WTC11 (cell line): ENCODE data around the gene ISG15. TPM values are rescaled to one million over a fixed set of nuclear protein-coding genes. Genes with fewer than 3 reads are reported as not detected.

Experiments used
- ATAC-seq: fragments of 200-7000 bp; cut with Tn5 transposase; 2 replicates; pipeline ENCODE4 v1.10.0; 2021; ENCODE audit warnings: mild to moderate bottlenecking, moderate library complexity
- CTCF ChIA-PET: fragments of 300-600 bp; sonication (Branson Sonifier 250); formaldehyde crosslinking; loops from one replicate; lab custom pipeline; 2021; ENCODE audit warnings: antibody characterized with exemption; lab: Charles Lee
- POLR2A ChIA-PET: fragments of 350-600 bp; sonication (Branson Sonifier 250); formaldehyde crosslinking; loops from one replicate; lab custom pipeline; 2021; ENCODE audit warnings: antibody characterized with exemption; lab: Charles Lee
- DNase-seq: peaks from one replicate; pipeline ENCODE4 v3.0.0; 2021; ENCODE audit warnings: low spot score
- H3K27ac Mint-ChIP-seq: 2 replicates; pipeline ENCODE4 v1.8.0; 2021; ENCODE audit warnings: mixed read lengths
- H3K27me3 Mint-ChIP-seq: 2 replicates; pipeline ENCODE4 v1.8.0; 2021; ENCODE audit warnings: low read depth, mild to moderate bottlenecking, moderate library complexity, mixed read lengths
- H3K36me3 Mint-ChIP-seq: 2 replicates; pipeline ENCODE4 v1.8.0; 2021; ENCODE audit warnings: mixed read lengths
- H3K4me1 Mint-ChIP-seq: 2 replicates; pipeline ENCODE4 v1.8.0; 2022; ENCODE audit warnings: mixed read lengths
- H3K4me3 Mint-ChIP-seq: 2 replicates; pipeline ENCODE4 v1.8.0; 2021; ENCODE audit warnings: mild to moderate bottlenecking, moderate library complexity, mixed read lengths
- H3K9me3 Mint-ChIP-seq: 2 replicates; pipeline ENCODE4 v1.8.0; 2021; ENCODE audit warnings: mixed read lengths
- ATF1 ChIP-seq: sonication (generic); formaldehyde crosslinking; IDR thresholded peaks from 2 replicates; pipeline ENCODE4 v1.8.1; 2023; ENCODE audit warnings: mild to moderate bottlenecking, moderate library complexity, missing genetic modification reagents
- ATF3 ChIP-seq: sonication (generic); formaldehyde crosslinking; conservative IDR thresholded peaks from 2 replicates; pipeline ENCODE4 v1.8.1; 2022; ENCODE audit warnings: mild to moderate bottlenecking, missing genetic modification reagents
- CDX4 ChIP-seq: fragments of 250-450 bp; sonication (Bioruptor Pico); IDR thresholded peaks from 2 replicates; pipeline ENCODE4 v1.9.0; 2021; ENCODE audit warnings: moderate library complexity, mild to moderate bottlenecking, inconsistent platforms, borderline replicate concordance
- FOXP4 ChIP-seq: sonication (generic); formaldehyde crosslinking; IDR thresholded peaks from 2 replicates; pipeline ENCODE4 v1.8.0; 2022; ENCODE audit warnings: mild to moderate bottlenecking, missing genetic modification reagents
- NFYB ChIP-seq: sonication (generic); formaldehyde crosslinking; conservative IDR thresholded peaks from 2 replicates; pipeline ENCODE4 v1.8.0; 2022; ENCODE audit warnings: low read depth, missing genetic modification reagents
- PREB ChIP-seq: sonication (generic); formaldehyde crosslinking; IDR thresholded peaks from 2 replicates; pipeline ENCODE4 v1.8.1; 2022; ENCODE audit warnings: mild to moderate bottlenecking, missing genetic modification reagents, moderate library complexity, borderline replicate concordance
- RORB ChIP-seq: fragments of 250-450 bp; sonication (Bioruptor Pico); IDR thresholded peaks from 2 replicates; pipeline ENCODE4 v1.9.0; 2021; ENCODE audit warnings: mild to moderate bottlenecking
- TEAD1 ChIP-seq: sonication (generic); formaldehyde crosslinking; IDR thresholded peaks from 2 replicates; pipeline ENCODE4 v1.8.0; 2022; ENCODE audit warnings: mild to moderate bottlenecking, missing genetic modification reagents
- TEAD4 ChIP-seq: sonication (generic); formaldehyde crosslinking; IDR thresholded peaks from 2 replicates; pipeline ENCODE4 v1.8.0; 2022; ENCODE audit warnings: mild to moderate bottlenecking, missing genetic modification reagents
- ZBTB43 ChIP-seq: sonication (generic); formaldehyde crosslinking; IDR thresholded peaks from 2 replicates; pipeline ENCODE4 v1.8.1; 2023; ENCODE audit warnings: mild to moderate bottlenecking, missing genetic modification reagents
- ZMAT4 ChIP-seq: fragments of 250-450 bp; sonication (Bioruptor Pico); IDR thresholded peaks from 2 replicates; pipeline ENCODE4 v1.9.0; 2021; ENCODE audit warnings: mild to moderate bottlenecking
- ZNF281 ChIP-seq: sonication (generic); formaldehyde crosslinking; IDR thresholded peaks from 2 replicates; pipeline ENCODE4 v1.8.0; 2023; ENCODE audit warnings: mild to moderate bottlenecking, missing genetic modification reagents
- ZNF416 ChIP-seq: fragments of 250-450 bp; sonication (Bioruptor Pico); IDR thresholded peaks from 2 replicates; pipeline ENCODE4 v1.9.0; 2021; ENCODE audit warnings: mild to moderate bottlenecking, inconsistent platforms
- ZNF425 ChIP-seq: fragments of 250-450 bp; sonication (Bioruptor Pico); conservative IDR thresholded peaks from 2 replicates; pipeline ENCODE4 v1.9.0; 2021; ENCODE audit warnings: mild to moderate bottlenecking
- ZNF532 ChIP-seq: fragments of 250-450 bp; sonication (Bioruptor Pico); IDR thresholded peaks from 2 replicates; pipeline ENCODE4 v1.9.0; 2021; ENCODE audit warnings: mild to moderate bottlenecking, borderline replicate concordance
- ZSCAN18 ChIP-seq: fragments of 250-450 bp; sonication (Bioruptor Pico); IDR thresholded peaks from 2 replicates; pipeline ENCODE4 v2.1.2; 2022; ENCODE audit warnings: mild to moderate bottlenecking, moderate library complexity
- total RNA-seq: library from RNA; stranded (reverse); gene quantifications from 3 replicates; pipeline ENCODE4 v1.2.3, GENCODE V29; 2021

Gene ISG15
- total RNA-seq, 1 experiment from 2014 or later, result 29.5 TPM

GRCh38 chr1:1025730-1026129 lies 12.4 kb downstream of the ISG15 start (continued):
- no peak for TF ChIP-seq ZNF532
- no peak for TF ChIP-seq ZBTB43 (CRISPR knock-in tag)
- TF ChIP-seq ZMAT4, result no peak
- no peak for TF ChIP-seq NFYB (CRISPR knock-in tag)
- no peak for TF ChIP-seq TEAD4
- no peak for TF ChIP-seq ATF1 (CRISPR knock-in tag)
- TF ChIP-seq ZNF425 (CRISPR knock-in tag), result no peak
- no peak for TF ChIP-seq ATF3 (CRISPR knock-in tag)
- no peak for TF ChIP-seq TEAD1 (CRISPR knock-in tag)
- no peak for TF ChIP-seq RORB

- no peak for DNase-seq
- no peak for ATAC-seq
- ChIA-PET POLR2A (interaction anchor here (1.0 to 3.6 kb wide), 2 partner anchors 12 to 14 kb away, joined by 5 to 15 read pairs; no protein-coding TSS in a partner anchor), CTCF (no interaction called here)
- Mint-ChIP-seq H3K27me3 (no peaks in the 10 kb centered on the region; the same call in 1 of the 2 replicates), H3K4me1 (peaks cover 30% of the 10 kb centered on the region), H3K9me3 (no peaks in the 10 kb centered on the region), H3K27ac (no peak overlapping the region; the same call in 1 of the 2 replicates), H3K4me3 (no peak overlapping the region), H3K36me3 (no peaks in the 10 kb centered on the region)
- TF ChIP-seq ATF3 (CRISPR knock-in tag), result no peak
- TF ChIP-seq ZNF281 (CRISPR knock-in tag), result no peak
- no peak for TF ChIP-seq ZNF416
- TF ChIP-seq CDX4, result no peak
- no peak for TF ChIP-seq PREB (CRISPR knock-in tag)
- TF ChIP-seq TEAD1 (CRISPR knock-in tag), result no peak
- TF ChIP-seq ZSCAN18 (CRISPR knock-in tag), result no peak
- TF ChIP-seq FOXP4 (CRISPR knock-in tag), result no peak
Observed at GRCh38 chr1:1026599-1027413, 13.5 kb downstream of the ISG15 start.
